SK-N-SH (cell line): ENCODE results near the gene C2orf92. TPM values are rescaled to one million over a fixed set of nuclear protein-coding genes. Genes with fewer than 3 reads are reported as not detected.

ENCODE experiments used
- CTCF ChIA-PET: fragments of 300-600, 350-600 bp; formaldehyde crosslinking; extraction: SDS; loops from one replicate; lab custom pipeline; 2021; lab: Yijun Ruan, JAX
- POLR2A ChIA-PET: fragments of 350-600 bp; sonication (Branson Sonifier 250); formaldehyde crosslinking; extraction: SDS; loops from one replicate; lab custom pipeline; 2020; ENCODE audit warnings: antibody characterized with exemption, inconsistent platforms; lab: Yijun Ruan, JAX
- DNase-seq: peaks from one replicate; pipeline ENCODE4 v3.0.0; 2012
- H2AFZ ChIP-seq: fragments of 200-600 bp; sonication (generic); 2 replicates; pipeline ENCODE4 v1.8.1; 2016; ENCODE audit warnings: antibody characterized with exemption, mild to moderate bottlenecking, low read depth
- H3F3A ChIP-seq: fragments of 200-600 bp; sonication (generic); replicated peaks from 2 replicates; pipeline ENCODE3; 2016; ENCODE audit warnings: antibody characterized with exemption, mild to moderate bottlenecking; ENCODE audit not compliant: insufficient read depth
- H3K27ac ChIP-seq, 2 experiments: fragments of 200-500 bp in 1 of 2; fragments of 200-600 bp in 1 of 2; sonication (Bioruptor generic) in 1 of 2; sonication (generic), shearing (Covaris generic) in 1 of 2; 2 replicates each; pipeline versions ENCODE4 v1.5.1 to v1.6.1; 2014 to 2016; ENCODE audit warnings: low read depth in 2 of 2, inconsistent platforms in 1 of 2, low read length in 1 of 2, mild to moderate bottlenecking in 1 of 2, mixed read lengths in 1 of 2
- H3K27me3 ChIP-seq: fragments of 200-600 bp; sonication (generic), shearing (Covaris generic); 2 replicates; pipeline ENCODE4 v1.6.1; 2016; ENCODE audit warnings: mixed run types; ENCODE audit not compliant: insufficient read depth
- H3K36me3 ChIP-seq, 2 experiments: fragments of 200-500 bp in 1 of 2; fragments of 200-600 bp in 1 of 2; sonication (Bioruptor generic) in 1 of 2; sonication (generic) in 1 of 2; replicated peaks in 1 of 2; 2 replicates each; pipeline versions ENCODE3 to v1.5.1; 2014 to 2016; ENCODE audit warnings: low read length in 1 of 2, mild to moderate bottlenecking in 1 of 2; ENCODE audit not compliant: insufficient read depth in 2 of 2, control insufficient read depth in 1 of 2
- H3K4me1 ChIP-seq, 2 experiments: fragments of 200-500 bp in 1 of 2; fragments of 200-600 bp in 1 of 2; sonication (Bioruptor generic) in 1 of 2; sonication (generic), shearing (Covaris generic) in 1 of 2; 2 replicates each; pipeline versions ENCODE4 v1.5.1 to v1.6.1; 2014 to 2016; ENCODE audit warnings: low read depth in 1 of 2, low read length in 1 of 2, mixed run types in 1 of 2; ENCODE audit not compliant: insufficient read depth in 2 of 2, control insufficient read depth in 1 of 2
- H3K4me2 ChIP-seq: fragments of 200-600 bp; sonication (generic), shearing (Covaris generic); 2 replicates; pipeline ENCODE4 v1.6.1; 2017; ENCODE audit warnings: mixed run types
- H3K4me3 ChIP-seq, 2 experiments: fragments of 200-500 bp in 1 of 2; fragments of 200-600 bp in 1 of 2; sonication (Bioruptor generic) in 1 of 2; sonication (generic), shearing (Covaris generic) in 1 of 2; 2 replicates each; pipeline versions ENCODE4 v1.5.1 to v1.8.1; 2014 to 2016; ENCODE audit warnings: low read depth in 2 of 2, inconsistent platforms in 1 of 2, low read length in 1 of 2, mild to moderate bottlenecking in 1 of 2, mixed read lengths in 1 of 2, moderate library complexity in 1 of 2
- H3K79me2 ChIP-seq: fragments of 200-600 bp; sonication (generic); 2 replicates; pipeline ENCODE4 v1.8.1; 2017; ENCODE audit warnings: mild to moderate bottlenecking; ENCODE audit not compliant: insufficient read depth
- H3K9ac ChIP-seq: fragments of 200-600 bp; sonication (generic); 2 replicates; pipeline ENCODE4 v1.6.1; 2017; ENCODE audit warnings: mixed run types
- H3K9me2 ChIP-seq: fragments of 200-600 bp; sonication (generic); 2 replicates; pipeline ENCODE4 v1.6.1; 2017; ENCODE audit warnings: mixed run types
- H3K9me3 ChIP-seq: fragments of 200-600 bp; sonication (generic); 2 replicates; pipeline ENCODE4 v1.6.1; 2017; ENCODE audit warnings: mixed run types, mild to moderate bottlenecking, moderate library complexity
- H4K20me1 ChIP-seq: fragments of 200-600 bp; sonication (generic); 2 replicates; pipeline ENCODE4 v1.6.1; 2017; ENCODE audit warnings: mild to moderate bottlenecking, mixed run types; ENCODE audit not compliant: insufficient read depth
- CHD2 ChIP-seq: fragments of 150-350 bp; IDR thresholded peaks from 2 replicates; pipeline ENCODE4 v1.6.1; 2018; ENCODE audit warnings: low read length; ENCODE audit not compliant: partially characterized antibody
- EZH2phosphoT487 ChIP-seq: fragments of 200-600 bp; sonication (generic); IDR thresholded peaks from 2 replicates; pipeline ENCODE4 v1.6.1; 2017; ENCODE audit warnings: low read depth, mixed run types, mild to moderate bottlenecking, antibody characterized with exemption, moderate library complexity, borderline replicate concordance
- FOSL2 ChIP-seq: IDR thresholded peaks from 2 replicates; pipeline ENCODE4 v1.4.0; 2012; ENCODE audit warnings: low read depth, mild to moderate bottlenecking, moderate library complexity, borderline replicate concordance
- FOXM1 ChIP-seq: IDR thresholded peaks from 2 replicates; pipeline ENCODE4 v1.4.0; 2012; ENCODE audit warnings: low read depth, mild to moderate bottlenecking
- MEF2A ChIP-seq: IDR thresholded peaks from 2 replicates; pipeline ENCODE4 v1.4.0; 2012; ENCODE audit warnings: low read depth, borderline replicate concordance
- MXI1 ChIP-seq: IDR thresholded peaks from 2 replicates; pipeline ENCODE4 v1.6.1; 2012; ENCODE audit warnings: mild to moderate bottlenecking, low read depth, low read length, improper control_type of control experiment
- NFIC ChIP-seq: IDR thresholded peaks from 2 replicates; pipeline ENCODE4 v1.4.0; 2012; ENCODE audit warnings: borderline replicate concordance
- RAD21 ChIP-seq: IDR thresholded peaks from 2 replicates; pipeline ENCODE4 v1.6.1; 2012; ENCODE audit warnings: mild to moderate bottlenecking, low read length
- RFX5 ChIP-seq: IDR thresholded peaks from 2 replicates; pipeline ENCODE4 v1.6.1; 2012; ENCODE audit warnings: mild to moderate bottlenecking, improper control_type of control experiment, low read length
- RXRA ChIP-seq: IDR thresholded peaks from 2 replicates; pipeline ENCODE4 v1.4.0; 2012; ENCODE audit warnings: low read depth, mild to moderate bottlenecking, borderline replicate concordance
- SMC3 ChIP-seq: IDR thresholded peaks from 2 replicates; pipeline ENCODE4 v1.6.1; 2012; ENCODE audit warnings: low read depth, low read length, improper control_type of control experiment
- TEAD4 ChIP-seq: IDR thresholded peaks from 2 replicates; pipeline ENCODE4 v1.4.0; 2012; ENCODE audit warnings: mild to moderate bottlenecking, borderline replicate concordance; ENCODE audit not compliant: insufficient read depth
- WGBS: methylation state at CpG from one replicate; pipeline ENCODE4 v1.1.6; 2017; ENCODE audit warnings: low lambda C conversion rate; 5-methylcytosine and 5-hydroxymethylcytosine counted together
- polyA plus RNA-seq, 3 experiments: library from polyadenylated mRNA; depleted of rRNA; stranded (reverse); fragments of >200 nt; gene quantifications; 2 replicates each; pipeline ENCODE4 v1.2.3, GENCODE V29; 2012
- TF ChIP-seq, protein P1 (sequence below): fragments of 150-350 bp; IDR thresholded peaks from 2 replicates; pipeline ENCODE4 v1.6.1; 2016; ENCODE audit warnings: mild to moderate bottlenecking, low read depth, low read length
- TF ChIP-seq, protein P2 (sequence below): IDR thresholded peaks from 2 replicates; pipeline ENCODE4 v1.4.0; 2012; ENCODE audit warnings: low read depth
- TF ChIP-seq, protein P3 (sequence below): IDR thresholded peaks from 2 replicates; pipeline ENCODE4; 2012
- TF ChIP-seq, protein P4 (sequence below): fragments of 200-600 bp; sonication (generic); IDR thresholded peaks from 2 replicates; pipeline ENCODE4 v1.6.1; 2017; ENCODE audit warnings: antibody characterized with exemption, mild to moderate bottlenecking, moderate library complexity
- TF ChIP-seq, protein P5 (sequence below): IDR thresholded peaks from 2 replicates; pipeline ENCODE4 v1.4.0; 2012; ENCODE audit warnings: low read depth, borderline replicate concordance
- TF ChIP-seq, protein P6 (sequence below): IDR thresholded peaks from 2 replicates; pipeline ENCODE4 v1.4.0; 2012; ENCODE audit warnings: low read depth, borderline replicate concordance

C2orf92 gene
- polyA plus RNA-seq, 1 of the 3 experiments (the other 2 are of a cell fraction) = 3.1 TPM

DNA sequence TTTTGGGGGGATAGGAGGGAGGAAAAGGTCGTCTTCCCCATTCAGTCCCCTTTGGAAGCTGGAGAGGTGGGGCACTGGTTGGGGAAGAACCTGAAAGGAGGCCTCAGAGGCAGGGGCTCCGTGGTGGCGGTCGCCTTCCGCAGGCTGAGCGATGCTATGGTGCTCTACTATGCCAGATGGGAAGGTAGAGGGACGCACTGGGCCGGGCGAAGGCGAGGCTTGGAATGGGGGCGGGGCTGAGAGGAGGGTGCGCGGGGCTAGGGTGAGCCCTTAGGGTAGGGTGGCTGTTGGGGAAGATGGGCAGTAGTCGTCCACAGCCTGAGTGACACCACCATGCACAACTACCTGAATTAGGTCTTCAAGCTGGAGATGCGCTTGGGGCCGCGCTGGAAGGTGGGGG, 55.0 kb downstream of the C2orf92 start:
- H4K20me1 ChIP-seq = no peaks in the 10 kb centered on the region
- no peaks in the 10 kb centered on the region for H3K27me3 ChIP-seq
- POLR2A ChIA-PET = no interaction called here
- H3F3A ChIP-seq = no peaks in the 10 kb centered on the region
- no peak overlapping the region for H3K9ac ChIP-seq
- no peaks in the 10 kb centered on the region; a peak in 1 of 4 replicates for H3K4me1 ChIP-seq
- H3K36me3 ChIP-seq = no peaks in the 10 kb centered on the region
- DNase-seq = no peak
- CTCF ChIA-PET = interaction anchor here (2.5 to 3.0 kb wide), 2 partner anchors 15 to 16 kb away, joined by 8 to 17 read pairs; no protein-coding TSS in a partner anchor
- H3K4me2 ChIP-seq = no peak overlapping the region
- 75% methylated on average over 16 of the region's 17 CpGs for WGBS
- H3K9me2 ChIP-seq = no peaks in the 10 kb centered on the region
- H2AFZ ChIP-seq = no peak overlapping the region
- no peaks in the 10 kb centered on the region for H3K9me3 ChIP-seq
- H3K27ac ChIP-seq = no peak overlapping the region
- no peaks in the 10 kb centered on the region for H3K79me2 ChIP-seq
- H3K4me3 ChIP-seq = no peak overlapping the region
- TF ChIP-seq, protein P1, sequence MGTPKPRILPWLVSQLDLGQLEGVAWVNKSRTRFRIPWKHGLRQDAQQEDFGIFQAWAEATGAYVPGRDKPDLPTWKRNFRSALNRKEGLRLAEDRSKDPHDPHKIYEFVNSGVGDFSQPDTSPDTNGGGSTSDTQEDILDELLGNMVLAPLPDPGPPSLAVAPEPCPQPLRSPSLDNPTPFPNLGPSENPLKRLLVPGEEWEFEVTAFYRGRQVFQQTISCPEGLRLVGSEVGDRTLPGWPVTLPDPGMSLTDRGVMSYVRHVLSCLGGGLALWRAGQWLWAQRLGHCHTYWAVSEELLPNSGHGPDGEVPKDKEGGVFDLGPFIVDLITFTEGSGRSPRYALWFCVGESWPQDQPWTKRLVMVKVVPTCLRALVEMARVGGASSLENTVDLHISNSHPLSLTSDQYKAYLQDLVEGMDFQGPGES = no peak
- TF ChIP-seq CHD2 (no peak), EZH2phosphoT487 (no peak), TEAD4 (no peak), FOXM1 (no peak), NFIC (no peak)
- TF ChIP-seq, protein P2, sequence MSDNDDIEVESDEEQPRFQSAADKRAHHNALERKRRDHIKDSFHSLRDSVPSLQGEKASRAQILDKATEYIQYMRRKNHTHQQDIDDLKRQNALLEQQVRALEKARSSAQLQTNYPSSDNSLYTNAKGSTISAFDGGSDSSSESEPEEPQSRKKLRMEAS = no peak

DNA sequence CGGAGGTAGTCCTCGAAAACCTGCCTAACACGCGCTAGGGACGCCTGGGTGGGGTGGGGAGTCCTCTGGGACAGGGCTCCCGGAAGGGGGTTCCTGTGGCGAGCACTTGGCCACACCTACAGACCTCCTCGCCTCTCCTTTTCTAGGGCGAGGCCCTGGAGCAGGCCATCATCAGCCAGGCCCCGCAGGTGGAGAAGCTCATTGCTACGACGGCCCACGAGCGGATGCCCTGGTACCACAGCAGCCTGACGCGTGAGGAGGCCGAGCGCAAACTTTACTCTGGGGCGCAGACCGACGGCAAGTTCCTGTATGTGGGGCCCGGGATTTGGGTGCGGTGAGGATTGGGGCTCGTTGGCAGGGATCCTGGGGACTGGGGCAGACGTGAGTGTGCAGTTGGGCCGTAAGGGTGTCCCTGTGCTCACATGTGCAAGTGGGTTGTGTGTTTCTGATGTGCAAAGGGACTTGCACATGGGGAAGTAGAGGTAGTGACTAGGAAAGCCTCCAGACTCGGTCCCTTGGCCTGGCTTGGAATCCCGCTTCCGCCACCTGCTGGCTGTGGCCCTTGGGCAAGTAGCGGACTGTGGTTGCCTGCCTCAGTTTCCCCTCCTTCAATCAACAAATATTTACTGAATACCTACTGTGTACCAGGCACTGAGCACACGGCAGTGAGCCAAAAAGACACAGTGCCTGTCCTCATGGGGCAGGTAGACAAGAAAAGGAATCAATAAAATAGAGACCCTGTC, 55.6 kb downstream of the C2orf92 start:
- no peak for DNase-seq

More for the DNA sequence above, 55.6 kb downstream of the C2orf92 start:
- Histone ChIP-seq H3K36me3 (no peaks in the 10 kb centered on the region), H3K4me1 (no peaks in the 10 kb centered on the region; a peak in 1 of 4 replicates), H3F3A (no peaks in the 10 kb centered on the region), H3K79me2 (no peaks in the 10 kb centered on the region), H3K4me2 (no peak overlapping the region), H2AFZ (no peak overlapping the region), H3K9me3 (no peaks in the 10 kb centered on the region), H3K9ac (no peak overlapping the region), H3K27ac (no peak overlapping the region), H3K4me3 (no peak overlapping the region), H3K9me2 (no peaks in the 10 kb centered on the region), H3K27me3 (no peaks in the 10 kb centered on the region), H4K20me1 (no peaks in the 10 kb centered on the region)
- no peak for TF ChIP-seq NFIC
- TF ChIP-seq SMC3 = no peak
- no peak for TF ChIP-seq MEF2A
- TF ChIP-seq, protein P3, sequence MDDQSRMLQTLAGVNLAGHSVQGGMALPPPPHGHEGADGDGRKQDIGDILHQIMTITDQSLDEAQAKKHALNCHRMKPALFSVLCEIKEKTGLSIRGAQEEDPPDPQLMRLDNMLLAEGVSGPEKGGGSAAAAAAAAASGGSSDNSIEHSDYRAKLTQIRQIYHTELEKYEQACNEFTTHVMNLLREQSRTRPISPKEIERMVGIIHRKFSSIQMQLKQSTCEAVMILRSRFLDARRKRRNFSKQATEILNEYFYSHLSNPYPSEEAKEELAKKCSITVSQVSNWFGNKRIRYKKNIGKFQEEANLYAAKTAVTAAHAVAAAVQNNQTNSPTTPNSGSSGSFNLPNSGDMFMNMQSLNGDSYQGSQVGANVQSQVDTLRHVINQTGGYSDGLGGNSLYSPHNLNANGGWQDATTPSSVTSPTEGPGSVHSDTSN = no peak
- TF ChIP-seq RAD21 = no peak
- no peak for TF ChIP-seq RXRA
- TF ChIP-seq, protein P4, sequence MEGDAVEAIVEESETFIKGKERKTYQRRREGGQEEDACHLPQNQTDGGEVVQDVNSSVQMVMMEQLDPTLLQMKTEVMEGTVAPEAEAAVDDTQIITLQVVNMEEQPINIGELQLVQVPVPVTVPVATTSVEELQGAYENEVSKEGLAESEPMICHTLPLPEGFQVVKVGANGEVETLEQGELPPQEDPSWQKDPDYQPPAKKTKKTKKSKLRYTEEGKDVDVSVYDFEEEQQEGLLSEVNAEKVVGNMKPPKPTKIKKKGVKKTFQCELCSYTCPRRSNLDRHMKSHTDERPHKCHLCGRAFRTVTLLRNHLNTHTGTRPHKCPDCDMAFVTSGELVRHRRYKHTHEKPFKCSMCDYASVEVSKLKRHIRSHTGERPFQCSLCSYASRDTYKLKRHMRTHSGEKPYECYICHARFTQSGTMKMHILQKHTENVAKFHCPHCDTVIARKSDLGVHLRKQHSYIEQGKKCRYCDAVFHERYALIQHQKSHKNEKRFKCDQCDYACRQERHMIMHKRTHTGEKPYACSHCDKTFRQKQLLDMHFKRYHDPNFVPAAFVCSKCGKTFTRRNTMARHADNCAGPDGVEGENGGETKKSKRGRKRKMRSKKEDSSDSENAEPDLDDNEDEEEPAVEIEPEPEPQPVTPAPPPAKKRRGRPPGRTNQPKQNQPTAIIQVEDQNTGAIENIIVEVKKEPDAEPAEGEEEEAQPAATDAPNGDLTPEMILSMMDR = no peak
- TF ChIP-seq RFX5 = no peak
- TF ChIP-seq MXI1 = no peak
- no peak for TF ChIP-seq EZH2phosphoT487
- TF ChIP-seq, protein P5, sequence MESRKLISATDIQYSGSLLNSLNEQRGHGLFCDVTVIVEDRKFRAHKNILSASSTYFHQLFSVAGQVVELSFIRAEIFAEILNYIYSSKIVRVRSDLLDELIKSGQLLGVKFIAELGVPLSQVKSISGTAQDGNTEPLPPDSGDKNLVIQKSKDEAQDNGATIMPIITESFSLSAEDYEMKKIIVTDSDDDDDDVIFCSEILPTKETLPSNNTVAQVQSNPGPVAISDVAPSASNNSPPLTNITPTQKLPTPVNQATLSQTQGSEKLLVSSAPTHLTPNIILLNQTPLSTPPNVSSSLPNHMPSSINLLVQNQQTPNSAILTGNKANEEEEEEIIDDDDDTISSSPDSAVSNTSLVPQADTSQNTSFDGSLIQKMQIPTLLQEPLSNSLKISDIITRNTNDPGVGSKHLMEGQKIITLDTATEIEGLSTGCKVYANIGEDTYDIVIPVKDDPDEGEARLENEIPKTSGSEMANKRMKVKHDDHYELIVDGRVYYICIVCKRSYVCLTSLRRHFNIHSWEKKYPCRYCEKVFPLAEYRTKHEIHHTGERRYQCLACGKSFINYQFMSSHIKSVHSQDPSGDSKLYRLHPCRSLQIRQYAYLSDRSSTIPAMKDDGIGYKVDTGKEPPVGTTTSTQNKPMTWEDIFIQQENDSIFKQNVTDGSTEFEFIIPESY = no peak
- TF ChIP-seq, protein P6, sequence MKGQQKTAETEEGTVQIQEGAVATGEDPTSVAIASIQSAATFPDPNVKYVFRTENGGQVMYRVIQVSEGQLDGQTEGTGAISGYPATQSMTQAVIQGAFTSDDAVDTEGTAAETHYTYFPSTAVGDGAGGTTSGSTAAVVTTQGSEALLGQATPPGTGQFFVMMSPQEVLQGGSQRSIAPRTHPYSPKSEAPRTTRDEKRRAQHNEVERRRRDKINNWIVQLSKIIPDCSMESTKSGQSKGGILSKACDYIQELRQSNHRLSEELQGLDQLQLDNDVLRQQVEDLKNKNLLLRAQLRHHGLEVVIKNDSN = no peak
- TF ChIP-seq FOSL2 = no peak
- ChIA-PET CTCF (interaction anchor here (2.2 to 3.0 kb wide), 2 partner anchors 15 to 25 kb away, joined by 9 to 17 read pairs; no protein-coding TSS in a partner anchor), POLR2A (no interaction called here)
- WGBS = 81% methylated on average over 22 of the region's 31 CpGs
